ENCODE data around the gene MDK.

MDK gene

DNA sequence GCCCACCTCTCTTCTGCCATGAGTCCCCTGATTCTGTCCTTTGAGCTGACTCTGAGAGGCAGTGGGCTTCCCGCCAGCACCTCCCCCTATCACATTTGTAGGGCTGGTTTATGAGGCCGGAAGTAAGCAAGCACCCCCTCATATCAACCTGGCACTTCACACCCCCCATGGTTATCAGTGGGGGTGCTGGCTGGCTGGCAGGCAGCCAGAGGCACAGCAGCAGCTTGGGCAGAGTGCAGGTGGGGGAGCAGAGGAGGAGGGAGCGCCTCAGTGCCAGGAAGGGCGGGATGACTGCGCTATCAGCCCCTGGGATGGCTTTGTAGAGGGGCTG is 33.0 kb downstream of the MDK start:
- TF ChIP-seq, protein P1, sequence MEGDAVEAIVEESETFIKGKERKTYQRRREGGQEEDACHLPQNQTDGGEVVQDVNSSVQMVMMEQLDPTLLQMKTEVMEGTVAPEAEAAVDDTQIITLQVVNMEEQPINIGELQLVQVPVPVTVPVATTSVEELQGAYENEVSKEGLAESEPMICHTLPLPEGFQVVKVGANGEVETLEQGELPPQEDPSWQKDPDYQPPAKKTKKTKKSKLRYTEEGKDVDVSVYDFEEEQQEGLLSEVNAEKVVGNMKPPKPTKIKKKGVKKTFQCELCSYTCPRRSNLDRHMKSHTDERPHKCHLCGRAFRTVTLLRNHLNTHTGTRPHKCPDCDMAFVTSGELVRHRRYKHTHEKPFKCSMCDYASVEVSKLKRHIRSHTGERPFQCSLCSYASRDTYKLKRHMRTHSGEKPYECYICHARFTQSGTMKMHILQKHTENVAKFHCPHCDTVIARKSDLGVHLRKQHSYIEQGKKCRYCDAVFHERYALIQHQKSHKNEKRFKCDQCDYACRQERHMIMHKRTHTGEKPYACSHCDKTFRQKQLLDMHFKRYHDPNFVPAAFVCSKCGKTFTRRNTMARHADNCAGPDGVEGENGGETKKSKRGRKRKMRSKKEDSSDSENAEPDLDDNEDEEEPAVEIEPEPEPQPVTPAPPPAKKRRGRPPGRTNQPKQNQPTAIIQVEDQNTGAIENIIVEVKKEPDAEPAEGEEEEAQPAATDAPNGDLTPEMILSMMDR (IDR thresholded peaks at IDR 0.05; ENCODE audit: low read depth, low read length, missing control alignments), result no peak
- in situ Hi-C loops (cut with HindIII; ENCODE audit: low sequenced_read_pairs), result no loop called here
- no peak overlapping the region for H3K4me3 ChIP-seq (ENCODE audit: low read depth, low read length)
- DNase-seq (ENCODE audit: low read depth), result no peak

GRCh38 chr11:46414879-46415278 is 33.4 kb downstream of the MDK start:
- TF ChIP-seq, protein P1 (IDR thresholded peaks at IDR 0.05; ENCODE audit: low read depth, low read length, missing control alignments), result no peak
- DNase-seq (ENCODE audit: low read depth), result no peak
- in situ Hi-C loops (cut with HindIII; ENCODE audit: low sequenced_read_pairs), result no loop called here
- no peak overlapping the region for H3K4me3 ChIP-seq (ENCODE audit: low read depth, low read length)

GRCh38 chr11:46417711-46418110 is 36.2 kb downstream of the MDK start:
- in situ Hi-C loops (cut with HindIII; ENCODE audit: low sequenced_read_pairs), result no loop called here
- no peak for DNase-seq (ENCODE audit: low read depth)
- H3K4me3 ChIP-seq (ENCODE audit: low read depth, low read length), result no peak overlapping the region
- TF ChIP-seq, protein P1 (IDR thresholded peaks at IDR 0.05; ENCODE audit: low read depth, low read length, missing control alignments), result no peak

GRCh38 chr11:46418751-46419150 is 37.3 kb downstream of the MDK start:
- in situ Hi-C loops (cut with HindIII; ENCODE audit: low sequenced_read_pairs), result no loop called here
- TF ChIP-seq, protein P1 (IDR thresholded peaks at IDR 0.05; ENCODE audit: low read depth, low read length, missing control alignments), result no peak
- H3K4me3 ChIP-seq (ENCODE audit: low read depth, low read length), result no peak overlapping the region
- no peak for DNase-seq (ENCODE audit: low read depth)

- DNase-seq (ENCODE audit: low read depth), result no peak
- H3K4me3 ChIP-seq (ENCODE audit: low read depth, low read length), result no peak overlapping the region
- in situ Hi-C loops (cut with HindIII; ENCODE audit: low sequenced_read_pairs), result no loop called here
- TF ChIP-seq, protein P1 (IDR thresholded peaks at IDR 0.05; ENCODE audit: low read depth, low read length, missing control alignments), result no peak
Observed at GRCh38 chr11:46420513-46420912, 39.0 kb downstream of the MDK start.

- DNase-seq (ENCODE audit: low read depth), result no peak
- in situ Hi-C loops (cut with HindIII; ENCODE audit: low sequenced_read_pairs), result no loop called here
- TF ChIP-seq, protein P1 (IDR thresholded peaks at IDR 0.05; ENCODE audit: low read depth, low read length, missing control alignments), result no peak
- H3K4me3 ChIP-seq (ENCODE audit: low read depth, low read length), result no peak overlapping the region
Observed at GRCh38 chr11:46421257-46421880, 39.9 kb downstream of the MDK start.

Measured in astrocyte of the cerebellum (primary cell).